Measurements from ENCODE around the gene B4GALT1.
A peak's percentile ranks its signal among the peaks of the same experiment; 100 is the strongest.

The B4GALT1 gene

GRCh38 chr9:33124046-33124445 lies 43.1 kb downstream of the B4GALT1 start:
- ATAC-seq (replicated peaks): no peak
- H3K27ac Mint-ChIP-seq: peak overlapping the region; percentile 96
- peaks cover 39 to 82% of the 10 kb centered on the region in 2 donors for H3K36me3 Mint-ChIP-seq
- H3K27me3 Mint-ChIP-seq: no peaks in the 10 kb centered on the region
- no peaks in the 10 kb centered on the region for H3K9me3 Mint-ChIP-seq
- H3K4me1 Mint-ChIP-seq: peaks cover 63 to 86% of the 10 kb centered on the region in 2 donors
- no peak for DNase-seq
- H3K4me3 Mint-ChIP-seq: peak overlapping the region; percentile 3 to 29

- Mint-ChIP-seq H3K9me3 (no peaks in the 10 kb centered on the region), H3K27me3 (no peaks in the 10 kb centered on the region), H3K4me1 (peaks cover 57 to 82% of the 10 kb centered on the region in 2 donors), H3K4me3 (no peak overlapping the region), H3K27ac (peak overlapping the region; percentile 96), H3K36me3 (peaks cover 37 to 77% of the 10 kb centered on the region in 2 donors)
- ATAC-seq (replicated peaks) (no peak), DNase-seq (no peak)
These were observed 43.6 kb downstream of the B4GALT1 start for GRCh38 chr9:33123407-33124031.

GRCh38 chr9:33120620-33121019 lies 46.5 kb downstream of the B4GALT1 start:
- Mint-ChIP-seq H3K4me3 (no peak overlapping the region), H3K36me3 (peaks cover 19 to 66% of the 10 kb centered on the region in 2 donors), H3K9me3 (no peaks in the 10 kb centered on the region), H3K4me1 (peaks cover 47 to 74% of the 10 kb centered on the region in 2 donors), H3K27me3 (no peaks in the 10 kb centered on the region), H3K27ac (no peak overlapping the region)
- ATAC-seq (replicated peaks): no peak
- no peak for DNase-seq

GRCh38 chr9:33117796-33118195 lies 49.3 kb downstream of the B4GALT1 start:
- no peaks in the 10 kb centered on the region for H3K9me3 Mint-ChIP-seq
- H3K4me1 Mint-ChIP-seq: peaks cover 28 to 61% of the 10 kb centered on the region in 2 donors
- H3K27me3 Mint-ChIP-seq: no peaks in the 10 kb centered on the region
- DNase-seq (no peak), ATAC-seq (replicated peaks) (peak; percentile 43 to 49)
- peak overlapping the region; percentile 82 for H3K27ac Mint-ChIP-seq
- H3K36me3 Mint-ChIP-seq: peaks cover 23 to 68% of the 10 kb centered on the region in 2 donors
- H3K4me3 Mint-ChIP-seq: peak overlapping the region in 1 of 2 donors; percentile 36

DNA sequence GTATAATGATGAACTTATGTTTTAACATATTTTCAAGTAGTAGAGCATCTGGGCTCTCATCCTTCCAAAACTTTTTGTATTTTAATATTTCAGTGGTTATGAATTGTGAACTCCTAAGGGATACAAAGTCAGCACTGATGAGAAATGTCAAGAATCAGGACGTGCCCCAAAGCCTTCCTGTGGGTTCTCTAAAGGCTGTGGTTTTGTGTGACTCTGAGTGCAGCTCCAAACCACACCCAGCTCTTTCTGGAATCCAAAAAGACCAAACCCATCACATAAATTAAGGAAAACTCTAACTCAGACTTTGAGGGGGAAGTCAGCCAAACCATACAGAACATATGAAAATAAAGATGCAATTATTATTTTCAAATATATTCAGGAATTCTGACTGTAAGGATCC lies 49.8 kb downstream of the B4GALT1 start:
- H3K27me3 Mint-ChIP-seq: no peaks in the 10 kb centered on the region

GRCh38 chr9:33116860-33117259 lies 50.3 kb downstream of the B4GALT1 start:
- Mint-ChIP-seq H3K4me1 (peaks cover 26 to 66% of the 10 kb centered on the region in 2 donors), H3K27ac (peak overlapping the region; percentile 89), H3K4me3 (peak overlapping the region; percentile 30 to 56), H3K36me3 (peaks cover 26 to 69% of the 10 kb centered on the region in 2 donors), H3K9me3 (no peaks in the 10 kb centered on the region), H3K27me3 (no peaks in the 10 kb centered on the region)
- peak; percentile 89 to 92 for ATAC-seq (replicated peaks)
- no peak for DNase-seq

More for the DNA sequence above, 49.8 kb downstream of the B4GALT1 start:
- H3K36me3 Mint-ChIP-seq: peaks cover 25 to 70% of the 10 kb centered on the region in 2 donors
- H3K4me3 Mint-ChIP-seq: peak overlapping the region in 1 of 2 donors; percentile 30
- no peaks in the 10 kb centered on the region for H3K9me3 Mint-ChIP-seq
- DNase-seq (no peak), ATAC-seq (replicated peaks) (peak; percentile 61 to 66)
- H3K4me1 Mint-ChIP-seq: peaks cover 28 to 65% of the 10 kb centered on the region in 2 donors
- H3K27ac Mint-ChIP-seq: peak overlapping the region; percentile 89

GRCh38 chr9:33114746-33115145 lies 52.4 kb downstream of the B4GALT1 start:
- Mint-ChIP-seq H3K36me3 (peaks cover 23 to 57% of the 10 kb centered on the region in 2 donors), H3K4me3 (no peak overlapping the region), H3K27ac (no peak overlapping the region), H3K9me3 (no peaks in the 10 kb centered on the region), H3K4me1 (peaks cover 21 to 48% of the 10 kb centered on the region in 2 donors), H3K27me3 (no peaks in the 10 kb centered on the region)
- ATAC-seq (replicated peaks) (no peak), DNase-seq (no peak)

- H3K9me3 Mint-ChIP-seq: no peaks in the 10 kb centered on the region
- H3K4me3 Mint-ChIP-seq: no peak overlapping the region
- no peak for DNase-seq
- ATAC-seq (replicated peaks): no peak
- no peaks in the 10 kb centered on the region for H3K27me3 Mint-ChIP-seq
- H3K36me3 Mint-ChIP-seq: peaks cover 20 to 61% of the 10 kb centered on the region in 2 donors
- peaks cover 19 to 47% of the 10 kb centered on the region in 2 donors for H3K4me1 Mint-ChIP-seq
- no peak overlapping the region for H3K27ac Mint-ChIP-seq
These were observed 53.2 kb downstream of the B4GALT1 start for GRCh38 chr9:33113799-33114547.

DNA sequence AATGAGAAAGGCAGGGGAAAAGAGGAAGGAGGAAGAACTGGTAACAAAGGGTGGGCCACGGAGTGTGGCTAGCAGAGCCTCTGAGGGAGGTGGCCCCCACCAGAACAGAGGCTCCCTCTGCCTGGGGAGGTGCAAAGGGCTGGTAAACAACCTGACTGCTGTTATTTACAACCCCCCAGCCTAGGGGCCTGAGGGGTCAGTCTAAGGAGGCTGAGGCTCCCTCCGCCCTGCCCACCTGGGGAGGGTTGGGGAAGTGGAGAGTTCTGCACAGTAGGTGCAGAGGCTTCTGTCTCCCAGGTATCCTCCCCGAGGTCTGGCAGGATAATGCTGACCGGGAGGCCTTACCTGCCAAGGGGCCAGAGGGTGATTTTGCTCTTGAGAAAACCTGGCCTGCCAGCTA lies 55.0 kb downstream of the B4GALT1 start:
- Mint-ChIP-seq H3K27ac (peak overlapping the region; percentile 65), H3K4me1 (peaks cover 23 to 48% of the 10 kb centered on the region in 2 donors), H3K4me3 (no peak overlapping the region), H3K27me3 (no peaks in the 10 kb centered on the region), H3K36me3 (peaks cover 21 to 54% of the 10 kb centered on the region in 2 donors), H3K9me3 (no peaks in the 10 kb centered on the region)
- ATAC-seq (replicated peaks) (no peak), DNase-seq (no peak)

- no peak for ATAC-seq (replicated peaks)
- H3K36me3 Mint-ChIP-seq: peaks cover 21 to 50% of the 10 kb centered on the region in 2 donors
- peaks cover 23 to 48% of the 10 kb centered on the region in 2 donors for H3K4me1 Mint-ChIP-seq
- H3K27ac Mint-ChIP-seq: peak overlapping the region; percentile 65
- H3K27me3 Mint-ChIP-seq: no peaks in the 10 kb centered on the region
- no peaks in the 10 kb centered on the region for H3K9me3 Mint-ChIP-seq
- no peak overlapping the region for H3K4me3 Mint-ChIP-seq
- DNase-seq: no peak
These were observed 55.5 kb downstream of the B4GALT1 start for GRCh38 chr9:33111631-33112030.

DNA sequence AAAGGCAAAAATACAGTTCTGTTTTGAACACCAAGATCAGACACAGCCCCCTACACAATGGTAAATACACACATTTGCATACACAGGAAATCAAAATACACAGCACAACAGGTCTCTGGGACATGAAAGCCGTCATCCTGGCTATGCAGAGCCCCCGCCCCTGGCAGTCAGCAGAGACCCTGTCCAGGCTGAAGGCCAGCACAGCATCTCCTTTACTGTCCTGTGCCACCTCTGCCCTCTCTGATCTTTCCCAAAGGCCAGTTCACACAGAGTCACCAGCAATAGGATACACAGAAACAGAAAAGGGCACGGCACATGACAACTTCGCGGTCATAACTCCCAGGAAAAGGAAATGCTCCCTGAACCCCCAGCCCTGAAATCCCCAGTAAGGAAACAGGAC lies 56.5 kb downstream of the B4GALT1 start:
- no peaks in the 10 kb centered on the region for H3K9me3 Mint-ChIP-seq

GRCh38 chr9:33109850-33110595 lies 57.1 kb downstream of the B4GALT1 start:
- peaks cover 23 to 49% of the 10 kb centered on the region in 2 donors for H3K36me3 Mint-ChIP-seq

More for the DNA sequence above, 56.5 kb downstream of the B4GALT1 start:
- H3K4me1 Mint-ChIP-seq: peaks cover 25 to 56% of the 10 kb centered on the region in 2 donors
- ATAC-seq (replicated peaks) (no peak), DNase-seq (no peak)
- H3K4me3 Mint-ChIP-seq: no peak overlapping the region
- peaks cover 23 to 48% of the 10 kb centered on the region in 2 donors for H3K36me3 Mint-ChIP-seq
- no peak overlapping the region for H3K27ac Mint-ChIP-seq
- no peaks in the 10 kb centered on the region for H3K27me3 Mint-ChIP-seq

GRCh38 chr9:33109097-33109496 lies 58.0 kb downstream of the B4GALT1 start:
- no peak for DNase-seq
- no peaks in the 10 kb centered on the region for H3K9me3 Mint-ChIP-seq
- peaks cover 27 to 53% of the 10 kb centered on the region in 2 donors for H3K4me1 Mint-ChIP-seq
- no peaks in the 10 kb centered on the region for H3K27me3 Mint-ChIP-seq
- no peak overlapping the region for H3K4me3 Mint-ChIP-seq
- H3K36me3 Mint-ChIP-seq: peaks cover 28 to 47% of the 10 kb centered on the region in 2 donors
- no peak for ATAC-seq (replicated peaks)
- H3K27ac Mint-ChIP-seq: peak overlapping the region; percentile 31

More at GRCh38 chr9:33109850-33110595, 57.1 kb downstream of the B4GALT1 start:
- Mint-ChIP-seq H3K27me3 (no peaks in the 10 kb centered on the region), H3K9me3 (no peaks in the 10 kb centered on the region), H3K4me3 (no peak overlapping the region), H3K4me1 (peaks cover 29 to 60% of the 10 kb centered on the region in 2 donors), H3K27ac (peak overlapping the region; percentile 25)
- ATAC-seq (replicated peaks) (no peak), DNase-seq (no peak)

DNA sequence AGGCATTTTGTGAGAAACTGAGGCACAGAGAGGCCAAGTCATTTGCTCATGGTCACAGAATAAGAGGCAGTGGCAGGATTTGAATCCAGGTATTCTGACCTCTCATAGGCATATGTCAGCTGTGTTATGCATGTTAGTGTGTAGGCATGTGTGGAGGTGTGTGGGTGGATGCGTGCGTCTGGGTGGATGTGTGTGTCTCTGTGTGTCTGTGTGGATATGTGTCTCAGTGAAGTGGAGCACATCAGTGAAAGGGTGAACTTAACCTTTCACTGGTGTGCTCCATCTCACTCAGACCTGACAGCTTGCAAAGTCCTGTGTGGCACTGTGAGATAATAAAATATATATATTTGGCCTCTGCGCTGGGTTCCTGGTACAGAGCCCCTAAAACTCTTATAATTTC lies 58.7 kb downstream of the B4GALT1 start:
- Mint-ChIP-seq H3K36me3 (peaks cover 21 to 46% of the 10 kb centered on the region in 2 donors), H3K9me3 (no peaks in the 10 kb centered on the region), H3K4me3 (no peak overlapping the region), H3K27me3 (no peaks in the 10 kb centered on the region), H3K4me1 (peaks cover 27 to 49% of the 10 kb centered on the region in 2 donors), H3K27ac (peak overlapping the region; percentile 14)
- DNase-seq (no peak), ATAC-seq (replicated peaks) (peak in 1 of 2 donors; percentile 33)
